GM18505 (cell line): ENCODE results near the gene CCL19.

Source experiments
- ATAC-seq: cut with Tn5 transposase; IDR thresholded peaks from one replicate; pipeline ENCODE4 v1.9.1; 2021; ENCODE audit not compliant: unreplicated experiment
- POLR2A ChIP-seq: IDR thresholded peaks from 4 replicates; pipeline ENCODE4 v1.6.1; 2011; ENCODE audit warnings: borderline replicate concordance; ENCODE audit not compliant: insufficient read depth, insufficient read length; ENCODE audit errors: extremely low read depth

The CCL19 gene

GRCh38 chr9:34651321-34651720 is 39.8 kb downstream of the CCL19 start:
- ATAC-seq = no peak
- TF ChIP-seq POLR2A = no peak

- no peak for TF ChIP-seq POLR2A
- ATAC-seq = no peak
These were observed 40.3 kb downstream of the CCL19 start for GRCh38 chr9:34650816-34651215.

- no peak for TF ChIP-seq POLR2A
- ATAC-seq = no peak
These were observed 42.4 kb downstream of the CCL19 start for GRCh38 chr9:34648673-34649072.

DNA sequence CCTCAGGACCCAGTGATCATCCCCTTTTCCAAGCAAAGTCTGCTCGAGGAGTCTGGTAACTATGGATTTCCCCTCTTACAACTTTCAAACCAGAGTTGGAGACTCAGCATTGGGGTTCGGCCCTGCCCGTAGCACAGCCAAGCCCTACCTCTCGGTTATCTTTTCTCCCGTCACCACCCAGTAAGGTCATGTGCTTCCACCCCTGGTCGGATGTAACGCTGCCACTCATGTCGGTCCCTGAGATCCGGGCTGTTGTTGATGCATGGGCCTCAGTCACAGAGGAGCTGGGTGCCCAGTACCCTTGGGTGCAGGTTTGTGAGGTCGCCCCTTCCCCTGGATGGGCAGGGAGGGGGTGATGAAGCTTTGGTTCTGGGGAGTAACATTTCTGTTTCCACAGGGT is 43.4 kb downstream of the CCL19 start:
- no peak for ATAC-seq
- no peak for TF ChIP-seq POLR2A

- ATAC-seq = no peak
- no peak for TF ChIP-seq POLR2A
These were observed 44.0 kb downstream of the CCL19 start for GRCh38 chr9:34647084-34647403.

DNA sequence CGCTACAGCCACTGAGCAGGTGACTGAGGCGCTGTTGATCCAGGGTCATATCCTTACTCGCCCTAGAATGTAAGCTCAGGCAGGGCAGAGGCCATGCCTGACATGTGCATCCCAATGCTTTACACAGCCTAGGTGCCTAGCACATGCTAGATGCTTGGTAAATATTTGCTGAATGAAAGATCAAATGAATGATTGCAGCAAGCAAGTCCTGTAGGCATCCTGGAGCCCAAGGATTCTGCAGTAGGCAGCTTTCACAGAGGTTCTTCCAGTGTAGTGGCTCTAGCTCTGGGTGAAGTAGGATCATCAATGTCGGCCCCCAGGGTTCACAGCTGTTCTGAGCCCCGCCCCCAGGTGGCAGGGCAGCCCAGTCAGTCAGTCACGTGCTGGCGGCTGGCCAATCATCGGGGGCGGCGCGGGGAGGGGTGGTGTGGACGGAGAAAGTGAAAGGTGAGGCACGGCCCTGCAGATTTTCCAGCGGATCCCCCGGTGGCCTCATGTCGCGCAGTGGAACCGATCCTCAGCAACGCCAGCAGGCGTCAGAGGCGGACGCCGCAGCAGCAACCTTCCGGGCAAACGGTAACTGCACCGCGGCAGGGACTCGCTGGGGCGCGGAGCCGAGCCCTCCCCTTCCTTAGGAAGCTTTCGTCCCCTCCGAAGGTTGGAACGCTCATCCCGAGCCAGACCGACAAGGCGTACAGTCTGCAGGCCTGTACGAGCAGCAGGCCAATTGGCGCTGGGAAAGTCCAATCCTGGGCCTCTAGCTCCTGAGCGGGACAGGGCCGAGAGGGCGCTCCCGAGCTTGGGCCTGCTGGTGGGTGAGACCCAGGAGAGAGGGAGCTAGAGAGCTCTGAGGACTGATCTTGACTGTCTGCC is 44.6 kb downstream of the CCL19 start, which contains the start of gene GALT:
TSS of gene GALT (plus strand) at position 465 of the 873 bp plus-strand sequence. CDS start at position 495, 30 bp downstream.
- peak; percentile 89 for ATAC-seq

GRCh38 chr9:34644766-34645314 is 46.2 kb downstream of the CCL19 start:
- TF ChIP-seq POLR2A = no peak
- ATAC-seq = no peak

More for the DNA sequence above, 44.6 kb downstream of the CCL19 start, which contains the start of gene GALT:
- peak; percentile 81 for TF ChIP-seq POLR2A

GRCh38 chr9:34642679-34643078 is 48.4 kb downstream of the CCL19 start:
- no peak for ATAC-seq
- TF ChIP-seq POLR2A = no peak
